ENCODE data around the gene NTF3.

Gene NTF3

GRCh38 chr12:5459051-5459782, 27.3 kb downstream of the NTF3 start:
- no peak for DNase-seq

GRCh38 chr12:5460817-5461216, 28.9 kb downstream of the NTF3 start:
- DNase-seq, result no peak

GRCh38 chr12:5461966-5462365, 30.1 kb downstream of the NTF3 start:
- no peak for DNase-seq

- DNase-seq, result no peak
Observed at GRCh38 chr12:5464096-5464495, 32.2 kb downstream of the NTF3 start.

- no peak for DNase-seq
Observed at GRCh38 chr12:5465384-5465783, 33.5 kb downstream of the NTF3 start.

- DNase-seq, result no peak
Observed at GRCh38 chr12:5466521-5466960, 34.6 kb downstream of the NTF3 start.

- no peak for DNase-seq
Observed at GRCh38 chr12:5467931-5468330, 36.0 kb downstream of the NTF3 start.

GRCh38 chr12:5470221-5470620, 38.3 kb downstream of the NTF3 start:
- DNase-seq, result no peak

- no peak for DNase-seq
Observed at GRCh38 chr12:5470703-5471102, 38.8 kb downstream of the NTF3 start.

GRCh38 chr12:5473076-5473782, 41.3 kb downstream of the NTF3 start:
- DNase-seq, result no peak

- no peak for DNase-seq
Observed at GRCh38 chr12:5473783-5474116, 41.8 kb downstream of the NTF3 start.

- no peak for DNase-seq
Observed at GRCh38 chr12:5476356-5476755, 44.4 kb downstream of the NTF3 start.

- no peak for DNase-seq
Observed at GRCh38 chr12:5478081-5478706, 46.3 kb downstream of the NTF3 start.

- DNase-seq, result no peak
Observed at GRCh38 chr12:5479761-5480160, 47.9 kb downstream of the NTF3 start.

GRCh38 chr12:5480218-5480937, 48.5 kb downstream of the NTF3 start:
- DNase-seq, result no peak

- no peak for DNase-seq
Observed at GRCh38 chr12:5480938-5481303, 49.0 kb downstream of the NTF3 start.

GRCh38 chr12:5481645-5482044, 49.7 kb downstream of the NTF3 start:
- DNase-seq, result no peak

GRCh38 chr12:5484426-5484825, 52.5 kb downstream of the NTF3 start:
- no peak for DNase-seq

- DNase-seq, result no peak
Observed at GRCh38 chr12:5485454-5485853, 53.5 kb downstream of the NTF3 start.

- no peak for DNase-seq
Observed at GRCh38 chr12:5487076-5487475, 55.2 kb downstream of the NTF3 start.

GRCh38 chr12:5487948-5488625, 56.2 kb downstream of the NTF3 start:
- DNase-seq, result no peak

- no peak for DNase-seq
Observed at GRCh38 chr12:5488626-5488955, 56.7 kb downstream of the NTF3 start.

GRCh38 chr12:5489017-5489416, 57.1 kb downstream of the NTF3 start:
- DNase-seq, result no peak
